Measurements from ENCODE around the gene DMAC2. TPM values are rescaled to one million over a fixed set of nuclear protein-coding genes. Genes with fewer than 3 reads are reported as not detected.

Gene DMAC2
- polyA plus RNA-seq, 1 donor from 2014 or later, result 59.8 TPM

- Histone ChIP-seq H3K79me2 (replicated peaks; ENCODE audit: insufficient read depth, low read length) (peaks cover 16% of the 10 kb centered on the region), H3K4me2 (ENCODE audit: low read length) (no peak overlapping the region), H3F3A (ENCODE audit: insufficient read depth, low read length, poor library complexity, severe bottlenecking) (no peaks in the 10 kb centered on the region), H3K36me3 (ENCODE audit: insufficient read depth, low read length) (no peaks in the 10 kb centered on the region), H4K20me1 (ENCODE audit: insufficient read depth) (no peaks in the 10 kb centered on the region), H3K9me3 (ENCODE audit: low read length) (no peaks in the 10 kb centered on the region), H3K27me3 (ENCODE audit: insufficient read depth, low read depth, low read length) (no peaks in the 10 kb centered on the region), H3K9me2 (ENCODE audit: insufficient read depth, low read length) (no peaks in the 10 kb centered on the region), H2AFZ (ENCODE audit: low read depth, low read length) (no peak overlapping the region), H3K9ac (ENCODE audit: low read length) (no peak overlapping the region), H3K4me3 (ENCODE audit: low read length) (no peak overlapping the region), H3K27ac (ENCODE audit: low read length) (no peak overlapping the region)
- TF ChIP-seq MXI1 (conservative IDR thresholded peaks at IDR 0.05; ENCODE audit: poor library complexity, severe bottlenecking), result no peak
- TF ChIP-seq EZH2 (IDR thresholded peaks at IDR 0.05; ENCODE audit: borderline replicate concordance, insufficient read depth, low read length, poor library complexity, severe bottlenecking), result no peak
- no peak for TF ChIP-seq CTCF (IDR thresholded peaks at IDR 0.05; ENCODE audit: poor library complexity, severe bottlenecking)
- TF ChIP-seq EP300 (conservative IDR thresholded peaks at IDR 0.05; ENCODE audit: poor library complexity, severe bottlenecking), result no peak
- no peak for TF ChIP-seq POLR2AphosphoS5 (IDR thresholded peaks at IDR 0.05)
- TF ChIP-seq RAD21 (conservative IDR thresholded peaks at IDR 0.05), result no peak
These were observed 40.2 kb downstream of the DMAC2 start for GRCh38 chr19:41399525-41399924.

- H3K9me2 ChIP-seq (ENCODE audit: insufficient read depth, low read length), result no peaks in the 10 kb centered on the region
- H3K27me3 ChIP-seq (ENCODE audit: insufficient read depth, low read depth, low read length), result no peaks in the 10 kb centered on the region
- no peak overlapping the region for H2AFZ ChIP-seq (ENCODE audit: low read depth, low read length)
- no peaks in the 10 kb centered on the region for H3K36me3 ChIP-seq (ENCODE audit: insufficient read depth, low read length)
- H3F3A ChIP-seq (ENCODE audit: insufficient read depth, low read length, poor library complexity, severe bottlenecking), result no peaks in the 10 kb centered on the region
- H3K9ac ChIP-seq (ENCODE audit: low read length), result peak overlapping the region; percentile 92
- H4K20me1 ChIP-seq (ENCODE audit: insufficient read depth), result no peaks in the 10 kb centered on the region
- H3K4me2 ChIP-seq (ENCODE audit: low read length), result peak overlapping the region; percentile 99
- peaks cover 16% of the 10 kb centered on the region for H3K79me2 ChIP-seq (replicated peaks; ENCODE audit: insufficient read depth, low read length)
- TF ChIP-seq CTCF (IDR thresholded peaks at IDR 0.05; ENCODE audit: poor library complexity, severe bottlenecking), result no peak
- TF ChIP-seq SMC3 (conservative IDR thresholded peaks at IDR 0.05; ENCODE audit: poor library complexity), result no peak
- TF ChIP-seq REST (IDR thresholded peaks at IDR 0.05; ENCODE audit: borderline replicate concordance), result no peak
- TF ChIP-seq EP300 (conservative IDR thresholded peaks at IDR 0.05; ENCODE audit: poor library complexity, severe bottlenecking), result no peak
- no peak for TF ChIP-seq POLR2AphosphoS5 (IDR thresholded peaks at IDR 0.05)
- TF ChIP-seq EZH2 (IDR thresholded peaks at IDR 0.05; ENCODE audit: borderline replicate concordance, insufficient read depth, low read length, poor library complexity, severe bottlenecking), result no peak
- no peaks in the 10 kb centered on the region for H3K9me3 ChIP-seq (ENCODE audit: low read length)
- H3K27ac ChIP-seq (ENCODE audit: low read length), result no peak overlapping the region
- peak overlapping the region; percentile 92 for H3K4me3 ChIP-seq (ENCODE audit: low read length)
These were observed 40.6 kb downstream of the DMAC2 start for GRCh38 chr19:41399091-41399490.

Measured in neural cell (in vitro differentiated cells).